Adrenal gland (tissue), 5 donors: ENCODE results near the gene FAM234A.

ENCODE experiments used
- CTCF ChIP-seq, 6 experiments: fragments of 450-650 bp in 4 of 6; fragments of 200-600 bp in 2 of 6; sonication (generic) in 1 of 6; IDR thresholded peaks; 1 replicate in 5 of 6; 2 replicates in 1 of 6; pipeline versions ENCODE4 v1.5.1 to v1.8.0; 2016 to 2021; ENCODE audit warnings: antibody characterized with exemption in 6 of 6, mild to moderate bottlenecking in 2 of 6, moderate library complexity in 1 of 6
- POLR2A ChIP-seq, 2 donors: fragments of 450-650 bp; IDR thresholded peaks; one replicate each; pipeline ENCODE4 v1.6.1; 2017; ENCODE audit warnings: antibody characterized with exemption in 2 of 2, mild to moderate bottlenecking in 2 of 2, moderate library complexity in 1 of 2
- donor health status: DM: no; HTN: no; CAD: no.

GRCh38 chr16:263944-264343, 29.3 kb downstream of the FAM234A start:
- TF ChIP-seq CTCF (IDR thresholded peaks at IDR 0.05): no peak
- TF ChIP-seq POLR2A (IDR thresholded peaks at IDR 0.05): no peak
